ENCODE data around the gene KIF13A. TPM values are rescaled to one million over a fixed set of nuclear protein-coding genes. Genes with fewer than 3 reads are reported as not detected.
A peak's percentile ranks its signal among the peaks of the same experiment; 100 is the strongest.

KIF13A gene
- total RNA-seq, 5 donors from 2014 or later (not counting 1 experiment from before 2014, with no cell fraction given) = 0.55 to 2.0 (median 0.92) TPM

- no peak overlapping the region for H3K27ac Mint-ChIP-seq
- H3K4me1 Mint-ChIP-seq = peaks cover 0 to 4% (median 3%) of the 10 kb centered on the region in 3 donors
- H3K36me3 Mint-ChIP-seq = no peaks in the 10 kb centered on the region
- POLR2A ChIA-PET = no interaction called here
- no peak for ATAC-seq (replicated peaks in 1 of 4)
- no peak for DNase-seq
- CTCF ChIA-PET = interaction anchor here in 1 of 2 donors (0.5 kb wide), 1 partner anchor 54 kb away, joined by 4 read pairs; no protein-coding TSS in a partner anchor
- H3K27me3 Mint-ChIP-seq = peaks cover 52 to 61% of the 10 kb centered on the region in 2 donors
- H3K4me1 ChIP-seq (ENCODE audit: control insufficient read depth in 1 of 2, extremely low read depth in 1 of 2, insufficient read depth in 2 of 2, low read length in 2 of 2) = no peaks in the 10 kb centered on the region
- H3K4me3 ChIP-seq (ENCODE audit: control insufficient read depth in 1 of 2, extremely low read depth in 1 of 2, low read length in 1 of 2) = no peak overlapping the region
- H3K9me3 ChIP-seq = no peaks in the 10 kb centered on the region
- H3K27me3 ChIP-seq (replicated peaks in 1 of 2; ENCODE audit: control insufficient read depth in 2 of 2, extremely low read depth in 1 of 2, insufficient read depth in 2 of 2, low read length in 1 of 2) = peaks cover 0 to 33% of the 10 kb centered on the region in 2 experiments
- no peaks in the 10 kb centered on the region for H3K36me3 ChIP-seq (ENCODE audit: control insufficient read depth in 2 of 2, extremely low read depth in 1 of 2, insufficient read depth in 1 of 2, low read length in 1 of 2)
- no peak overlapping the region for H3K4me3 Mint-ChIP-seq
- no peak overlapping the region for H3K27ac ChIP-seq (ENCODE audit: low read length)
- H3K9me3 Mint-ChIP-seq = no peaks in the 10 kb centered on the region
- whole genome bisulfite sequencing (ENCODE audit: insufficient coverage) = 100% methylated on average over 1 of the region's 2 CpGs
These were observed 6.6 kb upstream of the KIF13A start for GRCh38 chr6:17994019-17994418.

- Mint-ChIP-seq H3K27ac (peak overlapping the region in 1 of 2 donors; percentile 49), H3K4me1 (peaks cover 7 to 23% (median 16%) of the 10 kb centered on the region in 3 donors), H3K9me3 (no peaks in the 10 kb centered on the region), H3K36me3 (no peaks in the 10 kb centered on the region), H3K27me3 (peaks cover 63 to 65% of the 10 kb centered on the region in 2 donors), H3K4me3 (peak overlapping the region; percentile 85 to 88 (median 88))
- DNase-seq = no peak
- no peaks in the 10 kb centered on the region for H3K9me3 ChIP-seq
- H3K27ac ChIP-seq (ENCODE audit: low read length) = no peak overlapping the region
- H3K27me3 ChIP-seq (replicated peaks in 1 of 2; ENCODE audit: control insufficient read depth in 2 of 2, extremely low read depth in 1 of 2, insufficient read depth in 2 of 2, low read length in 1 of 2) = peaks cover 0 to 48% of the 10 kb centered on the region in 2 experiments
- WGBS (ENCODE audit: insufficient coverage) = 35% methylated on average over 17 of the region's 20 CpGs
- CTCF ChIA-PET = no interaction called here
- POLR2A ChIA-PET = interaction anchor here in 1 of 2 donors (0.5 kb wide), 1 partner anchor 196 kb away, joined by 8 read pairs; no protein-coding TSS in a partner anchor
- H3K4me1 ChIP-seq (ENCODE audit: control insufficient read depth in 1 of 2, extremely low read depth in 1 of 2, insufficient read depth in 2 of 2, low read length in 2 of 2) = peaks cover 0 to 16% of the 10 kb centered on the region in 2 experiments
- ATAC-seq (replicated peaks in 1 of 4) = no peak
- no peaks in the 10 kb centered on the region for H3K36me3 ChIP-seq (ENCODE audit: control insufficient read depth in 2 of 2, extremely low read depth in 1 of 2, insufficient read depth in 1 of 2, low read length in 1 of 2)
- peak overlapping the region; percentile 17 to 74 for H3K4me3 ChIP-seq (ENCODE audit: control insufficient read depth in 1 of 2, extremely low read depth in 1 of 2, low read length in 1 of 2)
These were observed 1.0 kb upstream of the KIF13A start for GRCh38 chr6:17988422-17988944.

GRCh38 chr6:17987697-17988421, 424 bp upstream of the KIF13A start:
- peak overlapping the region; percentile 17 to 74 for H3K4me3 ChIP-seq (ENCODE audit: control insufficient read depth in 1 of 2, extremely low read depth in 1 of 2, low read length in 1 of 2)
- peaks cover 7 to 23% (median 16%) of the 10 kb centered on the region in 3 donors for H3K4me1 Mint-ChIP-seq
- peak overlapping the region in 1 of 2 donors; percentile 49 for H3K27ac Mint-ChIP-seq
- POLR2A ChIA-PET = no interaction called here
- peak overlapping the region; percentile 85 to 88 (median 88) for H3K4me3 Mint-ChIP-seq
- peaks cover 59 to 60% of the 10 kb centered on the region in 2 donors for H3K27me3 Mint-ChIP-seq
- H3K4me1 ChIP-seq (ENCODE audit: control insufficient read depth in 1 of 2, extremely low read depth in 1 of 2, insufficient read depth in 2 of 2, low read length in 2 of 2) = peaks cover 0 to 16% of the 10 kb centered on the region in 2 experiments
- H3K27me3 ChIP-seq (replicated peaks in 1 of 2; ENCODE audit: control insufficient read depth in 2 of 2, extremely low read depth in 1 of 2, insufficient read depth in 2 of 2, low read length in 1 of 2) = peaks cover 0 to 48% of the 10 kb centered on the region in 2 experiments
- no peaks in the 10 kb centered on the region for H3K36me3 ChIP-seq (ENCODE audit: control insufficient read depth in 2 of 2, extremely low read depth in 1 of 2, insufficient read depth in 1 of 2, low read length in 1 of 2)
- ATAC-seq (replicated peaks in 1 of 4) = peak; percentile 53 to 70 (median 60)
- 1% methylated on average over 68 of the region's 78 CpGs for WGBS (ENCODE audit: insufficient coverage)
- H3K9me3 ChIP-seq = no peaks in the 10 kb centered on the region
- H3K27ac ChIP-seq (ENCODE audit: low read length) = no peak overlapping the region
- CTCF ChIA-PET = no interaction called here
- DNase-seq = peak in 13 of 35 experiments; percentile 4 to 37 (median 10)
- no peaks in the 10 kb centered on the region for H3K9me3 Mint-ChIP-seq
- no peaks in the 10 kb centered on the region for H3K36me3 Mint-ChIP-seq

- Histone ChIP-seq H3K27ac (ENCODE audit: low read length) (no peak overlapping the region), H3K27me3 (replicated peaks in 1 of 2; ENCODE audit: control insufficient read depth in 2 of 2, extremely low read depth in 1 of 2, insufficient read depth in 2 of 2, low read length in 1 of 2) (peaks cover 0 to 40% of the 10 kb centered on the region in 2 experiments), H3K36me3 (ENCODE audit: control insufficient read depth in 2 of 2, extremely low read depth in 1 of 2, insufficient read depth in 1 of 2, low read length in 1 of 2) (no peaks in the 10 kb centered on the region), H3K9me3 (no peaks in the 10 kb centered on the region), H3K4me1 (ENCODE audit: control insufficient read depth in 1 of 2, extremely low read depth in 1 of 2, insufficient read depth in 2 of 2, low read length in 2 of 2) (peaks cover 0 to 16% of the 10 kb centered on the region in 2 experiments), H3K4me3 (ENCODE audit: control insufficient read depth in 1 of 2, extremely low read depth in 1 of 2, low read length in 1 of 2) (peak overlapping the region; percentile 25 to 57)
- Mint-ChIP-seq H3K27ac (no peak overlapping the region), H3K36me3 (no peaks in the 10 kb centered on the region), H3K4me1 (peaks cover 7 to 23% (median 16%) of the 10 kb centered on the region in 3 donors), H3K4me3 (peak overlapping the region; percentile 54 to 73 (median 72)), H3K9me3 (no peaks in the 10 kb centered on the region), H3K27me3 (peaks cover 56 to 61% of the 10 kb centered on the region in 2 donors)
- DNase-seq (peak in 1 of 35 experiments; percentile 32), ATAC-seq (replicated peaks in 1 of 4) (peak in 2 of 4 experiments; percentile 26 to 32)
- CTCF ChIA-PET = no interaction called here
- POLR2A ChIA-PET = no interaction called here
- WGBS (ENCODE audit: insufficient coverage) = 4% methylated on average over 48 of the region's 65 CpGs
These were observed 584 bp downstream of the KIF13A start for GRCh38 chr6:17986656-17987446.

- ChIA-PET CTCF (no interaction called here), POLR2A (no interaction called here)
- H3K27ac Mint-ChIP-seq = no peak overlapping the region
These were observed 1.3 kb downstream of the KIF13A start for GRCh38 chr6:17985934-17986655.

More at GRCh38 chr6:17985934-17986655, 1.3 kb downstream of the KIF13A start:
- H3K9me3 Mint-ChIP-seq = no peaks in the 10 kb centered on the region
- peaks cover 50 to 55% of the 10 kb centered on the region in 2 donors for H3K27me3 Mint-ChIP-seq
- Histone ChIP-seq H3K27ac (ENCODE audit: low read length) (no peak overlapping the region), H3K4me1 (ENCODE audit: control insufficient read depth in 1 of 2, extremely low read depth in 1 of 2, insufficient read depth in 2 of 2, low read length in 2 of 2) (peaks cover 0 to 16% of the 10 kb centered on the region in 2 experiments), H3K4me3 (ENCODE audit: control insufficient read depth in 1 of 2, extremely low read depth in 1 of 2, low read length in 1 of 2) (peak overlapping the region in 1 of 2 donors; percentile 57), H3K27me3 (replicated peaks in 1 of 2; ENCODE audit: control insufficient read depth in 2 of 2, extremely low read depth in 1 of 2, insufficient read depth in 2 of 2, low read length in 1 of 2) (peaks cover 0 to 43% of the 10 kb centered on the region in 2 experiments), H3K36me3 (ENCODE audit: control insufficient read depth in 2 of 2, extremely low read depth in 1 of 2, insufficient read depth in 1 of 2, low read length in 1 of 2) (no peaks in the 10 kb centered on the region), H3K9me3 (no peaks in the 10 kb centered on the region)
- ATAC-seq (replicated peaks in 1 of 4) = no peak
- WGBS (ENCODE audit: insufficient coverage) = 86% methylated on average over 7 of the region's 11 CpGs
- H3K36me3 Mint-ChIP-seq = no peaks in the 10 kb centered on the region
- DNase-seq = no peak
- peaks cover 7 to 23% (median 16%) of the 10 kb centered on the region in 3 donors for H3K4me1 Mint-ChIP-seq
- H3K4me3 Mint-ChIP-seq = peak overlapping the region; percentile 41 to 72 (median 54)

Measured in T-cell (primary cell).